CD4-positive, alpha-beta memory T cell (primary cell): ENCODE data around the gene USF1. TPM values are rescaled to one million over a fixed set of nuclear protein-coding genes. Genes with fewer than 3 reads are reported as not detected.
"Not testable (repeated sequence)": the region's sequence is repeated elsewhere in the genome, so short reads cannot be mapped to it uniquely, and the experiment has no call there.

Experiments used
- CTCF ChIA-PET: fragments of 350-600 bp; sonication (Branson Sonifier 250); formaldehyde crosslinking; loops from one replicate; lab custom pipeline; 2021; ENCODE audit warnings: inconsistent platforms; ENCODE audit not compliant: partially characterized antibody; lab: Charles Lee
- POLR2A ChIA-PET: fragments of 350-600 bp; sonication (Branson Sonifier 250); formaldehyde crosslinking; loops from one replicate; lab custom pipeline; 2021; ENCODE audit not compliant: partially characterized antibody; lab: Charles Lee
- DNase-seq, 5 donors: peaks; one replicate each; pipeline versions ENCODE4 v3.0.0 to v3.0.0-alpha.2; 2020 to 2022; ENCODE audit warnings: mixed read lengths in 1 of 5
- H3K27ac ChIP-seq: one replicate; pipeline ENCODE4 v1.7.0; 2013; ENCODE audit warnings: low read depth, low read length
- H3K27me3 ChIP-seq: 2 replicates; pipeline ENCODE4 v1.7.0; 2013; ENCODE audit warnings: mild to moderate bottlenecking, low read length, moderate library complexity; ENCODE audit not compliant: insufficient read depth
- H3K36me3 ChIP-seq: 2 replicates; pipeline ENCODE4 v1.7.0; 2013; ENCODE audit warnings: mild to moderate bottlenecking, low read length, moderate library complexity; ENCODE audit not compliant: insufficient read depth
- H3K4me1 ChIP-seq: 2 replicates; pipeline ENCODE4 v1.7.0; 2013; ENCODE audit warnings: mild to moderate bottlenecking, low read length, moderate library complexity; ENCODE audit not compliant: insufficient read depth
- H3K4me3 ChIP-seq, 2 donors: one replicate each; pipeline ENCODE4 v1.7.0; 2013; ENCODE audit warnings: low read length in 2 of 2, mild to moderate bottlenecking in 1 of 2
- H3K9me3 ChIP-seq, 2 donors: one replicate each; pipeline ENCODE4 v1.7.0; 2013; ENCODE audit warnings: low read length in 2 of 2, control low read depth in 1 of 2; ENCODE audit not compliant: control insufficient read depth in 1 of 2
- H3K27ac Mint-ChIP-seq, 7 donors: one replicate each; pipeline ENCODE4 v1.8.0; 2020 to 2021; ENCODE audit warnings: mixed read lengths in 7 of 7, mild to moderate bottlenecking in 6 of 7, inconsistent platforms in 3 of 7, moderate library complexity in 3 of 7
- H3K27me3 Mint-ChIP-seq, 2 donors: one replicate each; pipeline ENCODE4 v1.8.0; 2020 to 2021; ENCODE audit warnings: mixed read lengths in 2 of 2
- H3K36me3 Mint-ChIP-seq, 2 donors: one replicate each; pipeline ENCODE4 v1.8.0; 2020 to 2021; ENCODE audit warnings: mixed read lengths in 2 of 2, inconsistent platforms in 1 of 2, mild to moderate bottlenecking in 1 of 2
- H3K4me1 Mint-ChIP-seq, 4 donors: one replicate each; pipeline ENCODE4 v1.8.0; 2020 to 2021; ENCODE audit warnings: mixed read lengths in 4 of 4, mild to moderate bottlenecking in 1 of 4
- H3K4me3 Mint-ChIP-seq, 8 donors: one replicate each; pipeline ENCODE4 v1.8.0; 2020 to 2021; ENCODE audit warnings: mixed read lengths in 8 of 8, mild to moderate bottlenecking in 7 of 8, moderate library complexity in 6 of 8, inconsistent platforms in 3 of 8
- H3K9me3 Mint-ChIP-seq, 8 donors: one replicate each; pipeline ENCODE4 v1.8.0; 2020 to 2021; ENCODE audit warnings: mixed read lengths in 8 of 8, mild to moderate bottlenecking in 5 of 8, inconsistent platforms in 3 of 8, moderate library complexity in 1 of 8
- intact Hi-C: fragments of 100-400 bp; cut with micrococcal nuclease; formaldehyde crosslinking; loops from one replicate; pipeline ENCODE4 v1.15.1; 2023
- polyA plus RNA-seq, 2 donors: library from polyadenylated mRNA; unstranded; fragments of 300-500 nt; fragmentation: Illumina TruSeq; gene quantifications; one replicate each; pipeline ENCODE4 v1.2.3, GENCODE V29; 2021
- total RNA-seq, 2 experiments: library from RNA; stranded (reverse); gene quantifications; one replicate each; pipeline ENCODE4 v1.2.3, GENCODE V29; 2021

USF1 gene
- total and polyA plus RNA-seq, 4 experiments from 2014 or later, result 1.4 to 102 (median 53.6) TPM

DNA sequence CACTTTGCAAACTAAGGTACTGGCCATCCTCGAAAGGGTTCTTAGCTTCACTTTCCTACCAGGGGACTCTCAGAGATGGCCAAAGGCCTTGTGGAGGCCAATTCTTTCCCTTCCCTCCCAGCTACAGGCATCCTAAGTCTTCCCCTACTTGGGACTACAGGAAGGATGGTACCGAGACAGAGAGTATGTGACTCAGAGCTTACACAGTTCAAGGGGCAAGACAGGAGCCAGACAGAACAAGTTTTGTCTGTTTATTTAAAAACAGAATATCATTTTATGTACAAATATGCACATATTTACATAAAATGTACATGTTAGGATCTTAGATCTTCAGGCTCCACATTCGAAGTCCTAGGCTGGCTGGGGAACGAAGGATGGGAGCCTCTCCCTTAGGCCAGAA, 25.0 kb upstream of the USF1 start:
- Mint-ChIP-seq H3K4me3 (peak overlapping the region in 1 of 8 donors; percentile 90), H3K27ac (peak overlapping the region; percentile 77 to 100 (median 92)), H3K4me1 (peaks cover 30 to 68% (median 41%) of the 10 kb centered on the region in 4 donors), H3K36me3 (peaks cover 22 to 25% of the 10 kb centered on the region in 2 donors), H3K9me3 (no peaks in the 10 kb centered on the region), H3K27me3 (no peaks in the 10 kb centered on the region)
- ChIA-PET POLR2A (interaction anchor here (1.1 to 10.9 kb wide), 14 partner anchors 9 to 274 kb away, joined by 3 to 602 read pairs (median 18); partner anchors contain the start of genes DEDD, F11R, KLHDC9 and LY9), CTCF (interaction anchor here (0.6 to 10.1 kb wide), 18 partner anchors 11 to 402 kb away, joined by 3 to 171 read pairs (median 4); partner anchors contain the start of genes DEDD, F11R, KLHDC9 and PPOX)
- Histone ChIP-seq H3K4me1 (peaks cover 42% of the 10 kb centered on the region), H3K36me3 (no peaks in the 10 kb centered on the region), H3K4me3 (no peak overlapping the region), H3K27ac (peak overlapping the region; percentile 93), H3K9me3 (no peaks in the 10 kb centered on the region), H3K27me3 (no peaks in the 10 kb centered on the region)
- intact Hi-C loops, result loop anchor here (1.0 kb wide), 1 partner anchor 27 kb away; no protein-coding TSS in a partner anchor
- DNase-seq, result no peak

DNA sequence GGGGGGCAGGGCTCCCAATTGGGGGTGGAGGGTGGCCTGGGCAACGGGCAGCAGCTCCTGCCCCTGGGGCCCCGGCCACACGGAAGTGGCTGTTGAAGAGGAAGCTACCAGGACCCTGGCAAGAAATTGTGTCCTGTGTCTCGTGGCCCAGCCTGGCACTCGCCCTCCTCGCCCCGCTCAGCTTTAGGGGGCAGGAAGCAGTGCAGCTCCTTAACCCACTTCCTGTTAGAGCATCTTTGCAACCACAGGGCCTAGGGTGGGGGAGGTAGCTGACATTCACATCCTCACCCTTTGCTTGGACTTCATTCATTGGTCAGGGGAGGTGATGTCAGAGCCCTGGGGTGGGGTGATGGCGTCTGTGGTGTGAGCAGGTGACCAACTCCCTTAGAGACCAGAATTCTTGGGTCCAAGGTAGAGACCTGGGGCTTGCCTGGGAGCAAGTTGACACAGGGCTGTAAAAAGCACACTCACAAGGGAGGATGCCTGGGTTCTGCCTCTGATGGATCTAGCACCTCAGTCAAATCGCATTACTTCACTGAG, 24.0 kb upstream of the USF1 start, which contains the start of gene ARHGAP30:
Gene ARHGAP30 (minus strand): TSS at position 161 of the 540 bp plus-strand sequence. CDS start 267 bp downstream, outside the sequence.
- H3K36me3 Mint-ChIP-seq, result peaks cover 22 to 32% of the 10 kb centered on the region in 2 donors
- H3K27ac ChIP-seq, result peak within 1 kb of the TSS; percentile 93
- peak within 1 kb of the TSS; percentile 80 to 96 for H3K4me3 ChIP-seq
- DNase-seq, result peak; percentile 86 to 94 (median 88)
- no peaks in the 10 kb centered on the region for H3K9me3 ChIP-seq
- ChIA-PET POLR2A (interaction anchor here (0.6 to 10.9 kb wide), 26 partner anchors 10 to 864 kb away, joined by 3 to 602 read pairs (median 6); partner anchors contain the start of genes DEDD, F11R, KLHDC9 and LY9), CTCF (interaction anchor here (0.8 to 10.1 kb wide), 17 partner anchors 10 to 156 kb away, joined by 3 to 171 read pairs (median 4); partner anchors contain the start of genes DEDD, F11R, KLHDC9 and PPOX)
- peak within 1 kb of the TSS; percentile 90 to 100 (median 99) for H3K4me3 Mint-ChIP-seq
- no peaks in the 10 kb centered on the region for H3K27me3 ChIP-seq
- intact Hi-C loops, result loop anchor here (1.0 to 5.0 kb wide), 7 partner anchors 24 to 728 kb away; partner anchors contain the start of genes COPA, NCSTN, NIT1 and PFDN2
- peaks cover 50% of the 10 kb centered on the region for H3K4me1 ChIP-seq
- no peaks in the 10 kb centered on the region for H3K27me3 Mint-ChIP-seq
- peak within 1 kb of the TSS; percentile 92 to 100 (median 99) for H3K27ac Mint-ChIP-seq
- no peaks in the 10 kb centered on the region for H3K36me3 ChIP-seq
- H3K4me1 Mint-ChIP-seq, result peaks cover 31 to 74% (median 46%) of the 10 kb centered on the region in 4 donors
- H3K9me3 Mint-ChIP-seq, result no peaks in the 10 kb centered on the region

DNA sequence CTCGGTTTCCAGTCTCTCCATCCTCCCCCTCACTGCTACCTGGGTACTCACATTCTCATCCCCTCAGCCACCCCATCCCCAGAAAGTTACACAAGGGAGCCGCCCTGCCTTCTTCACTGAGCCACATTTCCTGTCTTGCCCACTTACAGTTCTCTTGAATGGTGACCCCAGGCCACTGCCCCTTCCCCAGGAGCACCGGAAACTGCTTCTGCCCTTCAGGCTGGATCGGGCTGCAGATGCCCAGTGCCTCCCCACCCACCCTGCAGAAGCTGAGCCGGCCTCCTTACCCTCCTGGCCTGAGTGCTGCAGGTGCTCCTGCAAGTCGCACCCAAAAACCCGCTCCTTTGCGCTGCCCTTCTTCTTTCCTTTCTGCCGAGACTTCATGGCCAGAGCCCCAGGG, 23.5 kb upstream of the USF1 start:
- H3K4me1 Mint-ChIP-seq, result peaks cover 36 to 78% (median 52%) of the 10 kb centered on the region in 4 donors
- Histone ChIP-seq H3K27ac (peak overlapping the region; percentile 93), H3K4me3 (peak overlapping the region; percentile 80 to 96), H3K4me1 (peaks cover 55% of the 10 kb centered on the region), H3K9me3 (no peaks in the 10 kb centered on the region), H3K27me3 (no peaks in the 10 kb centered on the region), H3K36me3 (no peaks in the 10 kb centered on the region)
- ChIA-PET CTCF (interaction anchor here (0.9 to 10.1 kb wide), 15 partner anchors 10 to 156 kb away, joined by 3 to 171 read pairs (median 4); partner anchors contain the start of genes DEDD, F11R, KLHDC9 and TOMM40L), POLR2A (interaction anchor here (0.6 to 10.9 kb wide), 29 partner anchors 9 to 863 kb away, joined by 3 to 602 read pairs (median 5); partner anchors contain the start of genes DEDD, F11R, KLHDC9 and LY9)
- intact Hi-C loops, result loop anchor here (1.0 to 5.0 kb wide), 6 partner anchors 24 to 727 kb away; partner anchors contain the start of genes COPA, NCSTN, NIT1 and PFDN2
- DNase-seq, result peak in 2 of 5 donors; percentile 7 to 31
- H3K27me3 Mint-ChIP-seq, result no peaks in the 10 kb centered on the region
- H3K9me3 Mint-ChIP-seq, result no peaks in the 10 kb centered on the region
- peak overlapping the region; percentile 92 to 100 (median 99) for H3K27ac Mint-ChIP-seq
- H3K4me3 Mint-ChIP-seq, result peak overlapping the region; percentile 90 to 100 (median 99)
- H3K36me3 Mint-ChIP-seq, result peaks cover 27 to 36% of the 10 kb centered on the region in 2 donors

DNA sequence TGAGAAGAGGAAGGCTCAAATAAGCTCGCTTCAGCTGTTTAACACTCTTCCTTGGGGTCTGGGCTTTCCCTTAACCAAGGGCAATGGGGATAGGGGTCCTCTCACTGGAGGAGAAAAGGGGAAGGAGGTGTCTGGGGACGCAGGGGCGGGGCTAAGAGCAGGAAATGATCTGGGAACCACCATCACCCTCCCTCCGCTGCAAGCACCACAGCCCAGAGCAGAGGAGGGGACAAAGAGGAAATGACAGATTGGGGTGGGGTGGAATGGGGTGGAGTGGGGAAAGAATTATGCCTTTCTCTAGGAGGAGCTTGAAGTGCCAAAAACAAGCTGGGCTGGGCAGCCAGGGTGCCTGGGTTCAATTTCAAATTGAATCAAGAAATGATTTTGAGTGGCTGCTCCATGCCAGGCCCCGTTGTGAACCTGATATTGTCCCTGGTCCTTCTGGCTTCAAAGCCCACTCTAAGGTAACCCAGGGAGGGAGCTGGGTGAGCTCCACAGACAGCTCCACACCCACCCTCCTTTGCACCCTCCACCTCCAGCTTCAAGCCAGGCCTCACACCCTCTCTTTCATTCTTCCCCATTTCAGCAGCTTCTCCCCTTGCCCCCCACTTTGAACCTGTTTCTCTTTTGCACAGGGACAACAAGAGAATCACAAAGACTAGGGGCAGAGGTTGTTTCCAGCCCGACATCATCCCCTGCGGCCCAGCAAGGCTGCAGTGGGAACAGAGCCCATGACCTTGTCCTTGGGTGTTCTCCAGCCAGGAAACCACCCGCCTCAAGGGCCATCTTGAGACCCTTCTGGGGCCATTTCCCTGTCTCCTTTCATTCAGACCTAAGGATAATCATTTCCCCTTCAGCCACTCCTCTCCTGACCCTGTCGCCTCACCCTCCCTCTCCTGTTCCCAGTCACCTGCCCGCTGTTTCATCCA, 22.8 kb upstream of the USF1 start:
- Mint-ChIP-seq H3K4me1 (peaks cover 42 to 81% (median 58%) of the 10 kb centered on the region in 4 donors), H3K27ac (peak overlapping the region; percentile 92 to 100 (median 99)), H3K9me3 (no peaks in the 10 kb centered on the region), H3K27me3 (no peaks in the 10 kb centered on the region), H3K4me3 (peak overlapping the region; percentile 90 to 100 (median 99)), H3K36me3 (peaks cover 33 to 42% of the 10 kb centered on the region in 2 donors)
- Histone ChIP-seq H3K9me3 (no peaks in the 10 kb centered on the region), H3K4me3 (peak overlapping the region; percentile 80 to 96), H3K27ac (peak overlapping the region; percentile 93), H3K36me3 (no peaks in the 10 kb centered on the region), H3K27me3 (no peaks in the 10 kb centered on the region), H3K4me1 (peaks cover 62% of the 10 kb centered on the region)
- ChIA-PET CTCF (interaction anchor here (0.9 to 10.1 kb wide), 13 partner anchors 12 to 97 kb away, joined by 3 to 171 read pairs (median 4); partner anchors contain the start of genes DEDD, F11R, KLHDC9 and PPOX), POLR2A (interaction anchor here (0.7 to 10.9 kb wide), 20 partner anchors 8 to 231 kb away, joined by 3 to 602 read pairs (median 8); partner anchors contain the start of genes B4GALT3, DEDD, F11R and KLHDC9)
- peak; percentile 84 to 93 (median 85) for DNase-seq
- intact Hi-C loops, result loop anchor here (1.0 to 5.0 kb wide), 6 partner anchors 23 to 726 kb away; partner anchors contain the start of genes COPA, NCSTN, NIT1 and PFDN2

DNA sequence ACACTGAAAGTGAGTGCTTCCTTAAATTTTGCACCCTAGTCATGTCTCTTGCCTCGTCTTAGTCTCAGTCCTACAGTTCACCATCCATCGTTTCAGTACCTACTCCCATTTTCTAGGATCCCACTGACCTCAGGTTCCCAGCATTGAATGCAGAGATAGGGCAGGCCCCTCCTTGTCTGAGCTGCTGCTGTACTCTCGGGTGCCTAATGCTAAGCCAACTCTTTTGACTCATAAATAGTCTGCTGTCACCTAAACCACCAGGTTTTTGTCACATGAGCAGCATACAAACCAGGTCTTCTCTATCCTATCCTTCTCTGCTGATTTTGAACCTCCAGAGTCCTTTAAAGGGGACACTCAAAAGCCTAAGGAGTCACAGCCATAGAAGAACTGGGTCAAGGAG, 20.9 kb upstream of the USF1 start:
- H3K9me3 ChIP-seq, result no peaks in the 10 kb centered on the region
- no peaks in the 10 kb centered on the region for H3K27me3 Mint-ChIP-seq
- POLR2A ChIA-PET, result interaction anchor here (4.4 to 10.9 kb wide), 3 partner anchors 21 to 51 kb away, joined by 26 to 602 read pairs (median 122); partner anchors contain the start of genes KLHDC9, NIT1, PFDN2 and TSTD1
- peaks cover 47 to 93% (median 67%) of the 10 kb centered on the region in 4 donors for H3K4me1 Mint-ChIP-seq
- H3K9me3 Mint-ChIP-seq, result no peaks in the 10 kb centered on the region
- peak overlapping the region; percentile 21 to 96 for H3K4me3 ChIP-seq
- no peaks in the 10 kb centered on the region for H3K27me3 ChIP-seq
- peaks cover 81% of the 10 kb centered on the region for H3K4me1 ChIP-seq
- peaks cover 37 to 58% of the 10 kb centered on the region in 2 donors for H3K36me3 Mint-ChIP-seq
- peak overlapping the region; percentile 92 to 100 (median 99) for H3K27ac Mint-ChIP-seq
- intact Hi-C loops, result loop anchor here (5.0 kb wide), 1 partner anchor 724 kb away; the partner anchor contains the start of genes COPA and NCSTN
- peak overlapping the region; percentile 90 to 100 (median 99) for H3K4me3 Mint-ChIP-seq
- peak overlapping the region; percentile 93 for H3K27ac ChIP-seq
- DNase-seq, result peak in 3 of 5 donors; percentile 15 to 55 (median 19)
- peaks cover 8% of the 10 kb centered on the region for H3K36me3 ChIP-seq
- CTCF ChIA-PET, result interaction anchor here (1.3 to 10.1 kb wide), 3 partner anchors 12 to 29 kb away, joined by 4 to 171 read pairs (median 159); partner anchors contain the start of genes KLHDC9, TSTD1 and USF1

DNA sequence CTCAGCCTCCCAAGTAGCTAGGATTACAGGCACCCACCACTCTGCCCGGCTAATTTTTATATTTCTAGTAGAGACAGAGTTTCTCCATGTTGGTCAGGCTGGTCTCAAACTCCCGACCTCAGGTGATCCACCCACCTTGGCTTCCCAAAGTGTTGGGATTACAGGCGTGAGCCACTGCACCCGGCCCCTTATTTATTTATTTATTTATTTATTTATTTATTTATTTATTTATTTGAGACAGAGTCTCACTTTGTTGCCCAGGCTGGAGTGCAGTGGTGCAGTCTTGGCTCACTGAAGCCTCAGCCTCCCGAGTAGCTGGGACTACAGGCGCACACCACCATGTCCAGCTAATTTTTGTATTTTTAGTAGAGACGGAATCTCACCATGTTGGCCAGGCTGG, 19.9 kb upstream of the USF1 start:
- H3K27ac Mint-ChIP-seq, result peak overlapping the region; percentile 42 to 92 (median 76)
- not testable (repeated sequence) for H3K9me3 Mint-ChIP-seq, H3K9me3 ChIP-seq, H3K27ac ChIP-seq, H3K27me3 Mint-ChIP-seq, H3K27me3 ChIP-seq, DNase-seq, H3K4me3 ChIP-seq
- peaks cover 12% of the 10 kb centered on the region for H3K36me3 ChIP-seq
- intact Hi-C loops, result loop anchor here (5.0 kb wide), 1 partner anchor 723 kb away; the partner anchor contains the start of genes COPA and NCSTN
- ChIA-PET POLR2A (interaction anchor here (0.9 to 10.9 kb wide), 2 partner anchors 20 to 52 kb away, joined by 4 to 602 read pairs; partner anchors contain the start of genes NIT1, PFDN2, TSTD1 and USF1), CTCF (interaction anchor here (1.3 to 10.1 kb wide), 4 partner anchors 9 to 30 kb away, joined by 4 to 171 read pairs (median 82); partner anchors contain the start of genes KLHDC9, TSTD1 and USF1)
- peaks cover 82% of the 10 kb centered on the region for H3K4me1 ChIP-seq
- peak overlapping the region in 6 of 8 donors; percentile 9 to 96 (median 56) for H3K4me3 Mint-ChIP-seq
- peaks cover 48 to 89% (median 65%) of the 10 kb centered on the region in 4 donors for H3K4me1 Mint-ChIP-seq
- H3K36me3 Mint-ChIP-seq, result peaks cover 37 to 65% of the 10 kb centered on the region in 2 donors
